HG03460 (cell line): ENCODE results near the gene LRFN2.

Experiments
- ATAC-seq: cut with Tn5 transposase; IDR thresholded peaks from one replicate; pipeline ENCODE4 v1.9.1; 2021; ENCODE audit not compliant: unreplicated experiment

Gene LRFN2

GRCh38 chr6:40386200-40386599 lies 201.0 kb downstream of the LRFN2 start:
- ATAC-seq: no peak

DNA sequence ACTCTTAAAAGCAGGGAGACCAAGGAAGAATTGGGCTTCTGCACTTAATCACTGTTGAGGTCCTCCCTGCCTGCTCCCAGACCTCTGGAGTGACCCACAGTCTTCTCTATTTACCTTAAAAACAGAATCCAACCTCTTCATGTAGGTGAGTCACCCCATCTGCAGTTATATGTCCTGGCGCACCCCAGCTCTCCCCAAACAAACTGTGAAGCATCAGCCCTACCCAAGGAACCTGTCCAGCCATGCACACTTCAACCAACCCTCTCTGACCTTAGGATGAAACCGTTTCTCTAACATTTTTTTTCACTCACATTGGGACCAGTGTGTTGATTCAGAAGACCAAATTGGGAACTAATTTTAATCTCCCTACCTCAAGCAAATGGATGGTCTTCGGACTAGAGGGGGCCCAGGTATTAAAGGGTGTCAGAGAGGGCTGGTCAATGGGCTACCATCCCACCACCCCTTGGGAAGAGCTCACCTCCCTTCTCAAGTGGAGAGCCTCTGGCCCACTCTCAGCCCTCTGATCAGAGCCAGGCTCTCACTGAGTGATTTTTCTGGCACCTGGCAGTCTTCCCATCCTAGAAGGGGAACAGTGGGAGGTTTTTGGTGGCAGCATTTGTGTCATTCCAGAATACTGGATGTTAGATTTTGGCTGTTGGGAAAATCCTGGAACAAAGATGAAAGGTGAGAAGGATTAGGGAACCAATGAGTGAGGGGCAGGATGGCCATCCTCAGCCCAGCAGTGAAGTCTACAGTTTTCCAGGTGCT lies 203.6 kb downstream of the LRFN2 start:
- ATAC-seq: no peak

GRCh38 chr6:40380271-40380670 lies 206.9 kb downstream of the LRFN2 start:
- no peak for ATAC-seq

GRCh38 chr6:40379811-40380210 lies 207.4 kb downstream of the LRFN2 start:
- no peak for ATAC-seq

DNA sequence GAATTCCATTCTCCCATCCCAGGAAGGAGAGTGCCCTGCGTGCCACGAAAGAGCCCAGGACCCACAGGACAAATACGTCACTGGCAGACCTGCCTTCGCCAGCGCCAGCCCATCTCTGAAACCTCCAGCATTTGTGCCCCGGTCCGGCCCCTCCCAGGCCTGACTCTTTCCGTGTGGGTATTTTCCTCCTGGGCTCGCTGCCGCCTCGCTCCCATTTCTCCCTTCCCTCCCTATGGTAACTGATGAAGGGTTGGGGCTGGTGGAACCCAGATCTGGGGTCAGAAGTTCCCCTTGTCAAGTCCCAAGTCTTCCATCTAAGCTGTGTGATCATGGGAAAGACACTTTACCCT lies 208.5 kb downstream of the LRFN2 start:
- no peak for ATAC-seq

DNA sequence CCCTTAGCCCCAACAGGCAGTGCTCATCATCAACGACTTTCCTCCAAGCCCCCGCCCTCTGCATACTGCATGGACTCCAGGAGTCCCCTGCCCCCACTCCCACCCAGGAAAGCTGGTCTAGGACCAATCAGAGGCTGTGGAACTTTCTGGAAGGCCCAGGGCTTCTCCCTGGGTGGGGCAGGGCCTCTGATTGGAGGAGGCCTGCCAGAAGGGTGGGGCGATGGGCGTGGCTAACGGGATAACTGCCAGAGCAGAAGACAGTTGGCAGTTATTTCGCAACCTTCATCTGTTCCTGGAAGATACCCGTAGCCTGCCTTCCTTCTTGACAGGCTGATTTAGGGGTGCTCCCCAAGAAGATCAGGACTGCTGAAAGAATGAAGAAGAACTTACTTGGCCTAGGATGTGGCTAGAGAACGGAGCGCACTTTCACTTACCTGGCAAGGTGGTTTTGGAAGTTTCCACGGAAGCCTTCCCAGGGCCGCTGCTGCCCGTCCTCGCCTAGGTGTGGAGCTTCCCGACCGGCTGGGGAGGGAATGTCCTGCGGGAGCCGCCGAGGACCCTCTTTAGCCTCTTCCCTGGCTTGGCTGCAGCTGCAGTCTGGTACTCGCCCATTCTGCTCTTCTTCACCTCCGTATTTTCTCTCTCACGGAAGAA lies 209.0 kb downstream of the LRFN2 start:
- no peak for ATAC-seq

- ATAC-seq: no peak
These were observed 209.9 kb downstream of the LRFN2 start for GRCh38 chr6:40377173-40377806.

- no peak for ATAC-seq
These were observed 211.0 kb downstream of the LRFN2 start for GRCh38 chr6:40376113-40376650.

GRCh38 chr6:40373267-40373666 lies 213.9 kb downstream of the LRFN2 start:
- ATAC-seq: no peak

GRCh38 chr6:40371621-40372020 lies 215.5 kb downstream of the LRFN2 start:
- no peak for ATAC-seq

DNA sequence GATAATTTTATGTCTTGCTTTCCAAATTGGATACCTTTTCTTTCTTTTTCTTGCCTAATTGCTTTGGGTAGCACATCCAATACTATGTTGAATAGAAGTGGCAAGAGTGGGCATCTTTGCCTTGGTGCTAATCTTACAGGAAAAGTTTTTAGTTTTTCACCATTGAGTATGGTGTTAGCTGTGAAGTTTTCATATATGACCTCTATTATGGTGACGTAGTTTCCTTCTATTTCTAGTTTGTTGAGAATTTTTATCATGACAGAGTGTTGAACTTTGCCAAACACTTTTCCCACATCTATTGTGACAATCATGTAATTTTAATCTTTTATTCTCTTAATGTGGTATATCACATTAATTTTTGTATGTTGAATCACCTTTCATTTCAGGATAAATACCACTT lies 216.1 kb downstream of the LRFN2 start:
- ATAC-seq: no peak

GRCh38 chr6:40369891-40370290 lies 217.3 kb downstream of the LRFN2 start:
- no peak for ATAC-seq

GRCh38 chr6:40369042-40369441 lies 218.1 kb downstream of the LRFN2 start:
- no peak for ATAC-seq

GRCh38 chr6:40362859-40363258 lies 224.3 kb downstream of the LRFN2 start:
- ATAC-seq: no peak

- no peak for ATAC-seq
These were observed 227.4 kb downstream of the LRFN2 start for GRCh38 chr6:40359808-40360207.

DNA sequence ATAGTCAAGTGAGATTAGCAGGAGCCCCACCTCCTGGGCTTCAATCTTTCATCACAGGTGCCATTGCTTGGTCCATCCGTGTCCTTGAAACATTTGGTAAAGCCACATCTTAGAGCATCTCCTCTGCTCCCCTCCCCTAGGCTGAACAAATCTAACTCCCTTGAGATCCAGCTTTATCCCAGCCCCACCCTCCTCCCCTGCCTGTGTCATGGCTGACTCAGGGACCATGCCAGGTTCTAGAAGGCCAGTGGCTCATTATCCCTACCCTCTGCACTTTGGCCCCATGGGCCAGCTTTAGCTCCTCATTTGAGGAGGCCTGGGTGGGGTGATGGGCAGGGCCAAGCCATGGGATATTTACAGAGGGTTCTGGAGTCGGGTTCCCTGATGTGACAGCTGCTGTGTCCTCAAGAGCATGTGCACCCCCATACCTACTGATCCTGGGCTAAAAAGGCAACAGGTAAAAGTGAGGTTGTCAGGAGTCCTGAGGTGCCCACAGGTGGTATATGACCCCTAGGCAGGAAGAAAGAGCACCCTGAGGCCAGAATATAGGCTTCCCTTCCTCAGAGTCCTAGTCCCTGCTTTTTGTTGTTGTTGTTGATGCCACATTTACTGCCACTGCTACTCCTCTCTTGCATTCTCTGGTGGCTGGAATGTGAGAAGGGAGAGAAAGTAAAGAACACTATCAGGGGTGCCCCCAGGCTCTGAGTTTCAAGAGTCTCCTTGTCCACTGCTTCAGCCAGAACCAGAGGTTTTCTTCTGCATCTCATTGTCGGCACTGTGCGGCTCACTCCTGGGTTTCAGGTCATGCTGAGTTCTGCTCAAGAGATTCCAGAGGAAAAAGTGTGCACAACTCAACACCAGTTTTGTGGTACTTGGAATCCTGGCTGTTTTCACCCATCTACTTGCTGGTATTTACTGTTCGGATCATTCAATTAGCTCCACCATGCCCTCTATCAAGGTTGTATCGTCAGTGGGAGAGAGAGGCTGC lies 228.4 kb downstream of the LRFN2 start:
- no peak for ATAC-seq

GRCh38 chr6:40356242-40356910 lies 230.8 kb downstream of the LRFN2 start:
- ATAC-seq: no peak

- ATAC-seq: no peak
These were observed 231.6 kb downstream of the LRFN2 start for GRCh38 chr6:40355532-40355931.

DNA sequence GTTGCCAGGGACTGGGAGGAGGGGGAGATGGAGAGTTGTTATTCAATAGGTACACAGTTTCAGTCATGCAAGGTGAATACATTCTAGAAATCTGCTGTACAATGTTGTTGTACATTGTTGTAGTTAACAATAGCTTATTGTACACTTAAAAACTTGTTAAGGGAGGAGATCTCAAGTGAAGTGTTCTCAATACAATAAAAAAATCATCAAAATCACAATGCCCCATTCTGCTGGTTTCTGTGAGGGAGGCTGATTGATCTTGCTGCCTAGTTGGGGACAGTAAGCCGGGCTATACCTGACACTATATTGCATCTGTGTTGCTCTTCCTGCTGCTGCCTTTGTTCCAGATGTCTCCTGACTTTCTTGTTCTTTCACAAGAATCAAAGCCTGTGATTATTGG lies 232.1 kb downstream of the LRFN2 start:
- ATAC-seq: no peak

DNA sequence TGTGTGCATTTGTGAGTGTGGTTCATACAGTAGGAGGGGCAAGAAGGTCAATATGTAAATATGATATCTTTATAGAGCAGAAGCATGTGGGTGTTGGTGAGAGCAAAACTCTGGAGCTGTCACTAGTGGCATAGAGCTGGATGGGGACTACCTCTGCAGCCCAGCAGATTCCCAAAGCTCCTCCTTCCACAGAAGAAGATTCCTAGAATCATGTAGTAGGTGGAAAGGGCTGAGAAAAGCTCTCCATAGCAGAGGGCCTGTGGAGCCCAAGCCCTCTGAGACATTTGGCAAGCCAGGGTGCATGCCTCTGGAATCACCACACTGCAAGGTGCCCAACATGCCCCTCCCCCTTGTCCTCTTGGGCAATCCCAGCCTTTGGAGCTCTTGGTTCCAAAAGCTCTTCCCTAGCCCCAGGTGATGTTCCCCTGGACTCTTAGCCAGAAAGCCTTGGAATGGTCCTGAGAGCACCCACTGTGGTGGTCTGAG lies 233.2 kb downstream of the LRFN2 start:
- no peak for ATAC-seq
